Measurements from ENCODE around the gene ZCCHC4.
"Not testable (repeated sequence)": the region's sequence is repeated elsewhere in the genome, so short reads cannot be mapped to it uniquely, and the experiment has no call there.

DNA sequence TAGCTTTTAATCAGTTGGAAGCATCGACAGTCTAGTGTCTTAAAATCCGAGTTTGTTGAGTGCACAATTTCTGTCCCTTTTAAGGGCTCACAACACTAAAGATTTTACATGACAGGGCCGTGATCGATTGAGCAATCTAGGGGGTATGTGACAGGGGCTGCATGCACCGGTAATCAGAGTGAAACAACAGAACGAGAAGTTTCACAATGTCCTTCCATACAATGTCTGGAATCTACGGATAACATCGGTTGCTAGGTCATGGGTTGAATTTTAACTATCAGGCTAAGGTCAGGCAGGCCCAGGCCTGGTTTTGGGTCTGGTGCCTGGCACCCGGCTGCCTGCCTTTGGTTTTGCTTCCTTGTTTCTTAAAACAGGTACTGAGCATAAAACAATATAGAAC is 60.0 kb downstream of the ZCCHC4 start:
- TF ChIP-seq, protein P1, sequence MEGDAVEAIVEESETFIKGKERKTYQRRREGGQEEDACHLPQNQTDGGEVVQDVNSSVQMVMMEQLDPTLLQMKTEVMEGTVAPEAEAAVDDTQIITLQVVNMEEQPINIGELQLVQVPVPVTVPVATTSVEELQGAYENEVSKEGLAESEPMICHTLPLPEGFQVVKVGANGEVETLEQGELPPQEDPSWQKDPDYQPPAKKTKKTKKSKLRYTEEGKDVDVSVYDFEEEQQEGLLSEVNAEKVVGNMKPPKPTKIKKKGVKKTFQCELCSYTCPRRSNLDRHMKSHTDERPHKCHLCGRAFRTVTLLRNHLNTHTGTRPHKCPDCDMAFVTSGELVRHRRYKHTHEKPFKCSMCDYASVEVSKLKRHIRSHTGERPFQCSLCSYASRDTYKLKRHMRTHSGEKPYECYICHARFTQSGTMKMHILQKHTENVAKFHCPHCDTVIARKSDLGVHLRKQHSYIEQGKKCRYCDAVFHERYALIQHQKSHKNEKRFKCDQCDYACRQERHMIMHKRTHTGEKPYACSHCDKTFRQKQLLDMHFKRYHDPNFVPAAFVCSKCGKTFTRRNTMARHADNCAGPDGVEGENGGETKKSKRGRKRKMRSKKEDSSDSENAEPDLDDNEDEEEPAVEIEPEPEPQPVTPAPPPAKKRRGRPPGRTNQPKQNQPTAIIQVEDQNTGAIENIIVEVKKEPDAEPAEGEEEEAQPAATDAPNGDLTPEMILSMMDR (IDR thresholded peaks at IDR 0.05; ENCODE audit: insufficient read depth, low read length): not testable (repeated sequence)
- not testable (repeated sequence) for TF ChIP-seq POLR2AphosphoS5 (IDR thresholded peaks at IDR 0.05; ENCODE audit: low read depth)
- TF ChIP-seq, protein P2, sequence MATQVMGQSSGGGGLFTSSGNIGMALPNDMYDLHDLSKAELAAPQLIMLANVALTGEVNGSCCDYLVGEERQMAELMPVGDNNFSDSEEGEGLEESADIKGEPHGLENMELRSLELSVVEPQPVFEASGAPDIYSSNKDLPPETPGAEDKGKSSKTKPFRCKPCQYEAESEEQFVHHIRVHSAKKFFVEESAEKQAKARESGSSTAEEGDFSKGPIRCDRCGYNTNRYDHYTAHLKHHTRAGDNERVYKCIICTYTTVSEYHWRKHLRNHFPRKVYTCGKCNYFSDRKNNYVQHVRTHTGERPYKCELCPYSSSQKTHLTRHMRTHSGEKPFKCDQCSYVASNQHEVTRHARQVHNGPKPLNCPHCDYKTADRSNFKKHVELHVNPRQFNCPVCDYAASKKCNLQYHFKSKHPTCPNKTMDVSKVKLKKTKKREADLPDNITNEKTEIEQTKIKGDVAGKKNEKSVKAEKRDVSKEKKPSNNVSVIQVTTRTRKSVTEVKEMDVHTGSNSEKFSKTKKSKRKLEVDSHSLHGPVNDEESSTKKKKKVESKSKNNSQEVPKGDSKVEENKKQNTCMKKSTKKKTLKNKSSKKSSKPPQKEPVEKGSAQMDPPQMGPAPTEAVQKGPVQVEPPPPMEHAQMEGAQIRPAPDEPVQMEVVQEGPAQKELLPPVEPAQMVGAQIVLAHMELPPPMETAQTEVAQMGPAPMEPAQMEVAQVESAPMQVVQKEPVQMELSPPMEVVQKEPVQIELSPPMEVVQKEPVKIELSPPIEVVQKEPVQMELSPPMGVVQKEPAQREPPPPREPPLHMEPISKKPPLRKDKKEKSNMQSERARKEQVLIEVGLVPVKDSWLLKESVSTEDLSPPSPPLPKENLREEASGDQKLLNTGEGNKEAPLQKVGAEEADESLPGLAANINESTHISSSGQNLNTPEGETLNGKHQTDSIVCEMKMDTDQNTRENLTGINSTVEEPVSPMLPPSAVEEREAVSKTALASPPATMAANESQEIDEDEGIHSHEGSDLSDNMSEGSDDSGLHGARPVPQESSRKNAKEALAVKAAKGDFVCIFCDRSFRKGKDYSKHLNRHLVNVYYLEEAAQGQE (IDR thresholded peaks at IDR 0.05; ENCODE audit: insufficient replicate concordance, low read depth): not testable (repeated sequence)

All from HL-60 (cell line).